ENCODE results near the gene ADIPOR2. TPM values are rescaled to one million over a fixed set of nuclear protein-coding genes. Genes with fewer than 3 reads are reported as not detected.

Gene ADIPOR2
- total RNA-seq, 2 experiments from 2014 or later = 50.2 to 51.3 TPM

GRCh38 chr12:1656902-1657301, 34.0 kb upstream of the ADIPOR2 start:
- no peak for ATAC-seq (ENCODE audit: low read depth)
- H3K4me1 Mint-ChIP-seq = peaks cover 3% of the 10 kb centered on the region
- no peak for DNase-seq
- no peaks in the 10 kb centered on the region for H3K9me3 Mint-ChIP-seq
- no peak overlapping the region for H3K4me3 Mint-ChIP-seq
- H3K36me3 Mint-ChIP-seq = no peaks in the 10 kb centered on the region
- peaks cover 8% of the 10 kb centered on the region for H3K27me3 Mint-ChIP-seq
- no peak overlapping the region for H3K27ac Mint-ChIP-seq
- POLR2A ChIA-PET = interaction anchor here (1.5 kb wide), 1 partner anchor 34 kb away, joined by 3 read pairs; the partner anchor contains the start of gene ADIPOR2

GRCh38 chr12:1657688-1658087, 33.2 kb upstream of the ADIPOR2 start:
- peaks cover 3% of the 10 kb centered on the region for H3K4me1 Mint-ChIP-seq
- no peak for ATAC-seq (ENCODE audit: low read depth)
- no peak overlapping the region for H3K27ac Mint-ChIP-seq
- H3K9me3 Mint-ChIP-seq = no peaks in the 10 kb centered on the region
- H3K36me3 Mint-ChIP-seq = no peaks in the 10 kb centered on the region
- H3K4me3 Mint-ChIP-seq = no peak overlapping the region
- peaks cover 4% of the 10 kb centered on the region for H3K27me3 Mint-ChIP-seq
- POLR2A ChIA-PET = no interaction called here
- no peak for DNase-seq

- no peak for ATAC-seq (ENCODE audit: low read depth)
- peak overlapping the region; percentile 23 for H3K27ac Mint-ChIP-seq
- peaks cover 16% of the 10 kb centered on the region for H3K4me1 Mint-ChIP-seq
Measured at GRCh38 chr12:1660304-1661187, 30.3 kb upstream of the ADIPOR2 start.

GRCh38 chr12:1661553-1662335, 29.1 kb upstream of the ADIPOR2 start:
- H3K36me3 Mint-ChIP-seq = peaks cover 3% of the 10 kb centered on the region
- POLR2A ChIA-PET = interaction anchor here (0.8 to 1.5 kb wide), 6 partner anchors 27 to 343 kb away, joined by 3 to 9 read pairs (median 6); partner anchors contain the start of genes ADIPOR2 and DCP1B
- H3K4me3 Mint-ChIP-seq = peak overlapping the region; percentile 81
- peak overlapping the region; percentile 87 for H3K27ac Mint-ChIP-seq
- DNase-seq = peak; percentile 91
- peak; percentile 92 for ATAC-seq (ENCODE audit: low read depth)
- peaks cover 3% of the 10 kb centered on the region for H3K9me3 Mint-ChIP-seq
- H3K27me3 Mint-ChIP-seq = no peaks in the 10 kb centered on the region
- peaks cover 23% of the 10 kb centered on the region for H3K4me1 Mint-ChIP-seq

More at GRCh38 chr12:1660304-1661187, 30.3 kb upstream of the ADIPOR2 start:
- Mint-ChIP-seq H3K36me3 (peaks cover 3% of the 10 kb centered on the region), H3K4me3 (no peak overlapping the region), H3K9me3 (peaks cover 3% of the 10 kb centered on the region), H3K27me3 (no peaks in the 10 kb centered on the region)
- DNase-seq = peak; percentile 38
- POLR2A ChIA-PET = interaction anchor here (1.0 kb wide), 1 partner anchor 27 kb away, joined by 4 read pairs; no protein-coding TSS in a partner anchor

- Mint-ChIP-seq H3K4me3 (peak overlapping the region; percentile 73), H3K27ac (peak overlapping the region; percentile 78), H3K36me3 (peaks cover 7% of the 10 kb centered on the region), H3K9me3 (peaks cover 3% of the 10 kb centered on the region), H3K27me3 (no peaks in the 10 kb centered on the region), H3K4me1 (peaks cover 31% of the 10 kb centered on the region)
- DNase-seq = peak; percentile 51
- no peak for ATAC-seq (ENCODE audit: low read depth)
- POLR2A ChIA-PET = interaction anchor here (1.3 to 1.5 kb wide), 4 partner anchors 26 to 253 kb away, joined by 3 to 9 read pairs (median 6); partner anchors contain the start of gene ADIPOR2
Measured at GRCh38 chr12:1662761-1663439, 28.0 kb upstream of the ADIPOR2 start.

GRCh38 chr12:1663440-1664132, 27.3 kb upstream of the ADIPOR2 start:
- ATAC-seq (ENCODE audit: low read depth) (no peak), DNase-seq (no peak)
- POLR2A ChIA-PET = no interaction called here
- H3K4me3 Mint-ChIP-seq = peak overlapping the region; percentile 73
- H3K4me1 Mint-ChIP-seq = peaks cover 34% of the 10 kb centered on the region
- H3K27me3 Mint-ChIP-seq = no peaks in the 10 kb centered on the region
- peak overlapping the region; percentile 78 for H3K27ac Mint-ChIP-seq
- H3K9me3 Mint-ChIP-seq = peaks cover 3% of the 10 kb centered on the region
- peaks cover 8% of the 10 kb centered on the region for H3K36me3 Mint-ChIP-seq

GRCh38 chr12:1665366-1665765, 25.5 kb upstream of the ADIPOR2 start:
- Mint-ChIP-seq H3K27me3 (no peaks in the 10 kb centered on the region), H3K9me3 (peaks cover 3% of the 10 kb centered on the region), H3K4me3 (no peak overlapping the region), H3K36me3 (peaks cover 8% of the 10 kb centered on the region), H3K27ac (no peak overlapping the region), H3K4me1 (peaks cover 42% of the 10 kb centered on the region)
- ATAC-seq (ENCODE audit: low read depth) (no peak), DNase-seq (no peak)
- POLR2A ChIA-PET = interaction anchor here (0.8 kb wide), 1 partner anchor 31 kb away, joined by 5 read pairs; no protein-coding TSS in a partner anchor

GRCh38 chr12:1666215-1666614, 24.7 kb upstream of the ADIPOR2 start:
- peaks cover 42% of the 10 kb centered on the region for H3K4me1 Mint-ChIP-seq
- POLR2A ChIA-PET = interaction anchor here (2.6 kb wide), 1 partner anchor 25 kb away, joined by 13 read pairs; the partner anchor contains the start of gene ADIPOR2
- peak overlapping the region; percentile 12 for H3K27ac Mint-ChIP-seq
- ATAC-seq (ENCODE audit: low read depth) (no peak), DNase-seq (no peak)
- peaks cover 8% of the 10 kb centered on the region for H3K36me3 Mint-ChIP-seq
- no peaks in the 10 kb centered on the region for H3K27me3 Mint-ChIP-seq
- peak overlapping the region; percentile 23 for H3K4me3 Mint-ChIP-seq
- peaks cover 3% of the 10 kb centered on the region for H3K9me3 Mint-ChIP-seq

- ATAC-seq (ENCODE audit: low read depth) (no peak), DNase-seq (no peak)
- Mint-ChIP-seq H3K27me3 (no peaks in the 10 kb centered on the region), H3K4me1 (peaks cover 42% of the 10 kb centered on the region), H3K4me3 (peak overlapping the region; percentile 70), H3K36me3 (peaks cover 8% of the 10 kb centered on the region), H3K27ac (peak overlapping the region; percentile 88), H3K9me3 (peaks cover 4% of the 10 kb centered on the region)
- POLR2A ChIA-PET = interaction anchor here (0.6 to 2.6 kb wide), 3 partner anchors 16 to 1149 kb away, joined by 3 to 13 read pairs (median 5); partner anchors contain the start of gene ADIPOR2
Measured at GRCh38 chr12:1666685-1667162, 24.1 kb upstream of the ADIPOR2 start.

GRCh38 chr12:1668833-1669543, 21.9 kb upstream of the ADIPOR2 start:
- Mint-ChIP-seq H3K4me3 (peak overlapping the region; percentile 29), H3K27ac (peak overlapping the region; percentile 10), H3K27me3 (no peaks in the 10 kb centered on the region), H3K4me1 (peaks cover 35% of the 10 kb centered on the region), H3K36me3 (peaks cover 6% of the 10 kb centered on the region), H3K9me3 (peaks cover 1% of the 10 kb centered on the region)
- ATAC-seq (ENCODE audit: low read depth) = no peak
- DNase-seq = no peak
- POLR2A ChIA-PET = interaction anchor here (2.6 kb wide), 1 partner anchor 22 kb away, joined by 13 read pairs; the partner anchor contains the start of gene ADIPOR2

GRCh38 chr12:1670358-1671268, 20.3 kb upstream of the ADIPOR2 start:
- Mint-ChIP-seq H3K36me3 (peaks cover 6% of the 10 kb centered on the region), H3K9me3 (peaks cover 1% of the 10 kb centered on the region), H3K4me3 (no peak overlapping the region), H3K4me1 (peaks cover 28% of the 10 kb centered on the region), H3K27ac (no peak overlapping the region), H3K27me3 (no peaks in the 10 kb centered on the region)
- ATAC-seq (ENCODE audit: low read depth) = no peak
- POLR2A ChIA-PET = no interaction called here
- DNase-seq = no peak

Data from activated naive CD8-positive, alpha-beta T cell treated with anti-CD3 and anti-CD28 coated beads, Interleukin-2, amount 10 ng/mL, durations not matched to agents 7 days and 5 days (primary cell).